Posterior cingulate gyrus (tissue), 11 donors: ENCODE measurements around the gene CEACAM4.
"Not testable (repeated sequence)": the region's sequence is repeated elsewhere in the genome, so short reads cannot be mapped to it uniquely, and the experiment has no call there.

Experiments
- DNase-seq, 10 donors: peaks; one replicate each; pipeline versions ENCODE4 v3.0.0 to v3.0.0-alpha.2; 2020 to 2021; ENCODE audit warnings: mixed read lengths in 3 of 10
- intact Hi-C: fragments of 100-400 bp; cut with DNase I; formaldehyde crosslinking; loops from one replicate; pipeline ENCODE4 v1.15.1; 2023

CEACAM4 gene

GRCh38 chr19:41587101-41587837 lies 39.6 kb downstream of the CEACAM4 start:
- no peak for DNase-seq
- intact Hi-C loops: no loop called here

- no peak for DNase-seq
- intact Hi-C loops: no loop called here
Measured at GRCh38 chr19:41586064-41586463, 40.8 kb downstream of the CEACAM4 start.

- DNase-seq: no peak
- intact Hi-C loops: no loop called here
Measured at GRCh38 chr19:41584931-41585330, 41.9 kb downstream of the CEACAM4 start.

GRCh38 chr19:41584260-41584810 lies 42.5 kb downstream of the CEACAM4 start:
- DNase-seq: no peak
- intact Hi-C loops: no loop called here

- DNase-seq, intact Hi-C loops: not testable (repeated sequence)
Measured at GRCh38 chr19:41582577-41583182, 44.2 kb downstream of the CEACAM4 start.

- DNase-seq, intact Hi-C loops: not testable (repeated sequence)
Measured at GRCh38 chr19:41581068-41581467, 45.8 kb downstream of the CEACAM4 start.

- intact Hi-C loops: no loop called here
- no peak for DNase-seq
Measured at GRCh38 chr19:41578886-41579285, 48.0 kb downstream of the CEACAM4 start.

GRCh38 chr19:41577833-41578232 lies 49.0 kb downstream of the CEACAM4 start:
- intact Hi-C loops: no loop called here
- DNase-seq: peak in 1 of 10 donors; percentile 39

GRCh38 chr19:41577144-41577830 lies 49.6 kb downstream of the CEACAM4 start:
- DNase-seq: no peak
- intact Hi-C loops: no loop called here

GRCh38 chr19:41575998-41576397 lies 50.9 kb downstream of the CEACAM4 start, which contains the start of gene CEACAM21:
Gene CEACAM21 (plus strand): TSS chr19:41576166. CDS start chr19:41576275, 109 bp downstream.
- peak in 3 of 10 donors; percentile 18 to 62 (median 21) for DNase-seq

GRCh38 chr19:41570639-41571112 lies 56.2 kb downstream of the CEACAM4 start:
- intact Hi-C loops: loop anchor here (1.0 kb wide), 1 partner anchor 121 kb away; no protein-coding TSS in a partner anchor
- peak; percentile 26 to 95 (median 68) for DNase-seq

More at GRCh38 chr19:41575998-41576397, 50.9 kb downstream of the CEACAM4 start, which contains the start of gene CEACAM21:
- intact Hi-C loops: no loop called here

- DNase-seq: no peak
- intact Hi-C loops: loop anchor here (1.0 kb wide), 1 partner anchor 121 kb away; no protein-coding TSS in a partner anchor
Measured at GRCh38 chr19:41570179-41570578, 56.7 kb downstream of the CEACAM4 start.

- intact Hi-C loops: loop anchor here (1.0 kb wide), 1 partner anchor 120 kb away; no protein-coding TSS in a partner anchor
- no peak for DNase-seq
Measured at GRCh38 chr19:41569481-41570150, 57.3 kb downstream of the CEACAM4 start.
